ENCODE results near the gene ZEB1.

Gene ZEB1

DNA sequence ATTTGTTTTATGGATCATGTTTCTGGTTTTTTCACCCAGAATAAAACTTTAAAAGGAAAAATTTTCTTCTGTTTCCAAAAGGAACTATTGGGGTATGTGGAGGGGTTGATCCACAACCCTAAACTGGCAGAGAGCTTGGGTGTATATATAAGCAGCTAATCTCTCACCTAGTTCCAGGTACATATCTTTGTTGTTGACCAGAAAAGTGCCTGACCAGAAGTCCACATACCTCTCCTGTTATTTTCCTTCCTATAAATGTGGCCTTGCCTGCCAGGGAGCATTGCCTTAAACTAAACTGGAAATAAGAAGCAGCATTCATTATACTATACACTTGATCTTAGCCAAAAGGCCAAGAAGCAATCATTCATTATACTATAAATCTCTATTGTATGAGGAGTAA is 112.0 kb downstream of the ZEB1 start:
- H3K27ac ChIP-seq (ENCODE audit: extremely low read depth, low read depth, low read length), result no peak overlapping the region
- no peak overlapping the region for H3K4me3 ChIP-seq (ENCODE audit: low read depth, low read length)
- TF ChIP-seq ZNF394 (tag by site-specific recombination; IDR thresholded peaks at IDR 0.05; ENCODE audit: borderline replicate concordance) (no peak), ZNF10 (tag by site-specific recombination; IDR thresholded peaks at IDR 0.05) (no peak), YY1 (tag by site-specific recombination; IDR thresholded peaks at IDR 0.05) (no peak), ZNF423 (tag by site-specific recombination; IDR thresholded peaks at IDR 0.05) (no peak)
- no peaks in the 10 kb centered on the region for H3K36me3 ChIP-seq (ENCODE audit: control insufficient read depth in 2 of 2, insufficient read depth in 1 of 2, low read length in 2 of 2)
- no peaks in the 10 kb centered on the region for H3K9me3 ChIP-seq (ENCODE audit: control insufficient read depth, insufficient read depth, low read depth, low read length)
- CTCF ChIA-PET, result no interaction called here
- POLR2A ChIA-PET, result no interaction called here
- H3K4me1 ChIP-seq (ENCODE audit: control insufficient read depth, insufficient read depth, low read length), result peaks cover 7% of the 10 kb centered on the region

DNA sequence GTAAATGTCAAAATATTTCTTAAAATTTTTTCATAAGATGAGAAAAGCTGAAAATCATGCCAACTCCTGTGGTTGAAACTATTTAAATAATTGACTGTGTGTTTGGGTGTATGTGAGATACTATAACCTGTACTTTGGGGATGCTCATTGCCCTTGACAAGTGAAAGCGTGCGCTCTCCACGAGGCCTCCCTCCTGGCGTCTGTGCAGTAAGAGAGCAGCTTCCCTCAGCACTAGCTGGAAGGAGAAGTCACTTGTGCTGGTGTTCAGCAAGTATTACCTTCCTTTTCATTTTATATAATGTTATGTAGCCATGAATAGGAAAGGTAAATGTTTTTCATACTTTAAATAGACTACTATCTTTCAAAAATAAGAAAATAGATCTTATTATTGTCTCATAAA is 118.9 kb downstream of the ZEB1 start:
- Histone ChIP-seq H3K36me3 (ENCODE audit: control insufficient read depth in 2 of 2, insufficient read depth in 1 of 2, low read length in 2 of 2) (no peaks in the 10 kb centered on the region), H3K27ac (ENCODE audit: extremely low read depth, low read depth, low read length) (no peak overlapping the region), H3K4me1 (ENCODE audit: control insufficient read depth, insufficient read depth, low read length) (no peaks in the 10 kb centered on the region), H3K4me3 (ENCODE audit: low read depth, low read length) (no peak overlapping the region), H3K9me3 (ENCODE audit: control insufficient read depth, insufficient read depth, low read depth, low read length) (no peaks in the 10 kb centered on the region)
- TF ChIP-seq ZBTB1 (tag by site-specific recombination; IDR thresholded peaks at IDR 0.05), result no peak
- TF ChIP-seq GLI2 (tag by site-specific recombination; IDR thresholded peaks at IDR 0.05; ENCODE audit: borderline replicate concordance, low read depth), result no peak
- TF ChIP-seq ZNF510 (tag by site-specific recombination; IDR thresholded peaks at IDR 0.05; ENCODE audit: insufficient replicate concordance), result no peak
- TF ChIP-seq, protein P1, sequence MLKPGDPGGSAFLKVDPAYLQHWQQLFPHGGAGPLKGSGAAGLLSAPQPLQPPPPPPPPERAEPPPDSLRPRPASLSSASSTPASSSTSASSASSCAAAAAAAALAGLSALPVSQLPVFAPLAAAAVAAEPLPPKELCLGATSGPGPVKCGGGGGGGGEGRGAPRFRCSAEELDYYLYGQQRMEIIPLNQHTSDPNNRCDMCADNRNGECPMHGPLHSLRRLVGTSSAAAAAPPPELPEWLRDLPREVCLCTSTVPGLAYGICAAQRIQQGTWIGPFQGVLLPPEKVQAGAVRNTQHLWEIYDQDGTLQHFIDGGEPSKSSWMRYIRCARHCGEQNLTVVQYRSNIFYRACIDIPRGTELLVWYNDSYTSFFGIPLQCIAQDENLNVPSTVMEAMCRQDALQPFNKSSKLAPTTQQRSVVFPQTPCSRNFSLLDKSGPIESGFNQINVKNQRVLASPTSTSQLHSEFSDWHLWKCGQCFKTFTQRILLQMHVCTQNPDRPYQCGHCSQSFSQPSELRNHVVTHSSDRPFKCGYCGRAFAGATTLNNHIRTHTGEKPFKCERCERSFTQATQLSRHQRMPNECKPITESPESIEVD (tag by site-specific recombination; IDR thresholded peaks at IDR 0.05), result no peak
- no peak for TF ChIP-seq ZNF501 (tag by site-specific recombination; IDR thresholded peaks at IDR 0.05)
- no peak for TF ChIP-seq ZBTB48 (tag by site-specific recombination; IDR thresholded peaks at IDR 0.05)
- TF ChIP-seq ZNF660 (tag by site-specific recombination; IDR thresholded peaks at IDR 0.05), result no peak
- no peak for TF ChIP-seq ZNF561 (tag by site-specific recombination; IDR thresholded peaks at IDR 0.05; ENCODE audit: borderline replicate concordance)
- TF ChIP-seq, protein P2, sequence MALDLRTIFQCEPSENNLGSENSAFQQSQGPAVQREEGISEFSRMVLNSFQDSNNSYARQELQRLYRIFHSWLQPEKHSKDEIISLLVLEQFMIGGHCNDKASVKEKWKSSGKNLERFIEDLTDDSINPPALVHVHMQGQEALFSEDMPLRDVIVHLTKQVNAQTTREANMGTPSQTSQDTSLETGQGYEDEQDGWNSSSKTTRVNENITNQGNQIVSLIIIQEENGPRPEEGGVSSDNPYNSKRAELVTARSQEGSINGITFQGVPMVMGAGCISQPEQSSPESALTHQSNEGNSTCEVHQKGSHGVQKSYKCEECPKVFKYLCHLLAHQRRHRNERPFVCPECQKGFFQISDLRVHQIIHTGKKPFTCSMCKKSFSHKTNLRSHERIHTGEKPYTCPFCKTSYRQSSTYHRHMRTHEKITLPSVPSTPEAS (tag by site-specific recombination; IDR thresholded peaks at IDR 0.05), result no peak
- TF ChIP-seq ZBTB17 (tag by site-specific recombination; IDR thresholded peaks at IDR 0.05), result no peak
- no peak for TF ChIP-seq ZNF792 (tag by site-specific recombination; IDR thresholded peaks at IDR 0.05)
- TF ChIP-seq, protein P3, sequence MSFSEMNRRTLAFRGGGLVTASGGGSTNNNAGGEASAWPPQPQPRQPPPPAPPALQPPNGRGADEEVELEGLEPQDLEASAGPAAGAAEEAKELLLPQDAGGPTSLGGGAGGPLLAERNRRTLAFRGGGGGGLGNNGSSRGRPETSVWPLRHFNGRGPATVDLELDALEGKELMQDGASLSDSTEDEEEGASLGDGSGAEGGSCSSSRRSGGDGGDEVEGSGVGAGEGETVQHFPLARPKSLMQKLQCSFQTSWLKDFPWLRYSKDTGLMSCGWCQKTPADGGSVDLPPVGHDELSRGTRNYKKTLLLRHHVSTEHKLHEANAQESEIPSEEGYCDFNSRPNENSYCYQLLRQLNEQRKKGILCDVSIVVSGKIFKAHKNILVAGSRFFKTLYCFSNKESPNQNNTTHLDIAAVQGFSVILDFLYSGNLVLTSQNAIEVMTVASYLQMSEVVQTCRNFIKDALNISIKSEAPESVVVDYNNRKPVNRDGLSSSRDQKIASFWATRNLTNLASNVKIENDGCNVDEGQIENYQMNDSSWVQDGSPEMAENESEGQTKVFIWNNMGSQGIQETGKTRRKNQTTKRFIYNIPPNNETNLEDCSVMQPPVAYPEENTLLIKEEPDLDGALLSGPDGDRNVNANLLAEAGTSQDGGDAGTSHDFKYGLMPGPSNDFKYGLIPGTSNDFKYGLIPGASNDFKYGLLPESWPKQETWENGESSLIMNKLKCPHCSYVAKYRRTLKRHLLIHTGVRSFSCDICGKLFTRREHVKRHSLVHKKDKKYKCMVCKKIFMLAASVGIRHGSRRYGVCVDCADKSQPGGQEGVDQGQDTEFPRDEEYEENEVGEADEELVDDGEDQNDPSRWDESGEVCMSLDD (tag by site-specific recombination; IDR thresholded peaks at IDR 0.05), result no peak
- TF ChIP-seq BCL11B (tag by site-specific recombination; IDR thresholded peaks at IDR 0.05; ENCODE audit: low read depth), result no peak
- TF ChIP-seq ZNF48 (tag by site-specific recombination; IDR thresholded peaks at IDR 0.05), result no peak
- TF ChIP-seq ZNF571 (tag by site-specific recombination; IDR thresholded peaks at IDR 0.05), result no peak
- POLR2A ChIA-PET, result no interaction called here
- CTCF ChIA-PET, result no interaction called here

Measured in HEK293 (cell line).